Erythroblast (primary cell): ENCODE results near the gene TBC1D16.

Experiments used
- GATA1 ChIP-seq: IDR thresholded peaks from 2 replicates; pipeline ENCODE4 v1.6.1; 2011; ENCODE audit warnings: low read depth, mild to moderate bottlenecking, control low read depth, low read length, moderate library complexity
- POLR2A ChIP-seq: IDR thresholded peaks from 2 replicates; pipeline ENCODE4 v1.6.1; 2011; ENCODE audit warnings: mild to moderate bottlenecking, low read length

DNA sequence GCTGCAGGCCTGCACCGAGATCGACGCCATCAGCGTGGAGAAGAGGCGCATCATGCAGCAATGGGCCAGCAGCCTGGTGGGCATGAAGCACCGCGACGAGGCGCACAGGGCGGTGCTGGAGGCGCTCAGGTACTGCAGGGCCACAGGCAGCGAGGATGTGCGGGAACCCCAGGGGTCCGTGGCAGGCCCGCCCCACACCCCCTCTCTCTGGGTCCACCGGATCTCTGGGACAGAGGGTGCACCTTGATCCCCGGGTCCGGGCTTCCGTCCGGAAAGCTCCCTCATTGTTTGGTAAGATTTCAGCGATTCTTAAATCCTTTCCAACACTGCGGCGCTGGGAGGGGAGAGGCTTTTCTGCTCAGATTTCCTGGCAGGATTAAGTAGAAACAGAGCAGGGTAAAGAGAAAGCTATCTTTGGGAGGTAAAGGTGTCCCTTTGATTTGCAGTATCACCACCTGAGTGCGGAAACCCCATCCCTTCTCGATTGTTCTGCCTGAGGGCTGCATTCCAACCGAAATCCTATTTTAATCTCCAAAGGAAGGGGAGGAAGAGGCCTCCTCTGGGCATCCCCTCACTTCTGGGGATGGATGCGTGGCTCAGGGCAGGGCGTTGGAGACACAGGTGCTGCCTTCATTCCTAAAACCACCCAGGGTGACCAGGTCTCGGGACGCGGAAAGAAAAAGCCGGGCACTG lies 30.0 kb upstream of the TBC1D16 start:
- TF ChIP-seq POLR2A (no peak), GATA1 (no peak)
